Stimulated activated naive CD8-positive, alpha-beta T cell treated with anti-CD3 and anti-CD28 coated beads, Interleukin-15, amount 100 ng/mL, for 72 hours (primary cell): ENCODE measurements around the gene ASAP2.

Experiments used
- ATAC-seq: fragments of 150-1000 bp; cut with Tn5 transposase; 2 replicates; pipeline ENCODE4 v1.10.0; 2021; ENCODE audit warnings: mild to moderate bottlenecking, moderate library complexity
- DNase-seq, 2 donors: peaks; one replicate each; pipeline ENCODE4 v3.0.0; 2021 to 2022
- H3K27ac Mint-ChIP-seq, 2 donors: one replicate each; pipeline ENCODE4 v1.8.0; 2022; ENCODE audit warnings: mild to moderate bottlenecking in 2 of 2, mixed read lengths in 2 of 2, moderate library complexity in 2 of 2
- H3K27me3 Mint-ChIP-seq: one replicate; pipeline ENCODE4 v1.8.0; 2022; ENCODE audit warnings: mixed read lengths
- H3K4me1 Mint-ChIP-seq: one replicate; pipeline ENCODE4 v1.8.0; 2022; ENCODE audit warnings: mild to moderate bottlenecking, mixed read lengths
- H3K4me3 Mint-ChIP-seq, 2 donors: one replicate each; pipeline ENCODE4 v1.8.0; 2022; ENCODE audit warnings: mild to moderate bottlenecking in 2 of 2, mixed read lengths in 2 of 2, moderate library complexity in 1 of 2
- H3K9me3 Mint-ChIP-seq, 2 donors: one replicate each; pipeline ENCODE4 v1.8.0; 2022; ENCODE audit warnings: mixed read lengths in 2 of 2

The ASAP2 gene

GRCh38 chr2:9377461-9378097 is 171.0 kb downstream of the ASAP2 start:
- Mint-ChIP-seq H3K27ac (peak overlapping the region in 1 of 2 donors; percentile 69), H3K4me1 (no peaks in the 10 kb centered on the region), H3K9me3 (no peaks in the 10 kb centered on the region), H3K4me3 (no peak overlapping the region), H3K27me3 (no peaks in the 10 kb centered on the region)
- DNase-seq (no peak), ATAC-seq (no peak)

DNA sequence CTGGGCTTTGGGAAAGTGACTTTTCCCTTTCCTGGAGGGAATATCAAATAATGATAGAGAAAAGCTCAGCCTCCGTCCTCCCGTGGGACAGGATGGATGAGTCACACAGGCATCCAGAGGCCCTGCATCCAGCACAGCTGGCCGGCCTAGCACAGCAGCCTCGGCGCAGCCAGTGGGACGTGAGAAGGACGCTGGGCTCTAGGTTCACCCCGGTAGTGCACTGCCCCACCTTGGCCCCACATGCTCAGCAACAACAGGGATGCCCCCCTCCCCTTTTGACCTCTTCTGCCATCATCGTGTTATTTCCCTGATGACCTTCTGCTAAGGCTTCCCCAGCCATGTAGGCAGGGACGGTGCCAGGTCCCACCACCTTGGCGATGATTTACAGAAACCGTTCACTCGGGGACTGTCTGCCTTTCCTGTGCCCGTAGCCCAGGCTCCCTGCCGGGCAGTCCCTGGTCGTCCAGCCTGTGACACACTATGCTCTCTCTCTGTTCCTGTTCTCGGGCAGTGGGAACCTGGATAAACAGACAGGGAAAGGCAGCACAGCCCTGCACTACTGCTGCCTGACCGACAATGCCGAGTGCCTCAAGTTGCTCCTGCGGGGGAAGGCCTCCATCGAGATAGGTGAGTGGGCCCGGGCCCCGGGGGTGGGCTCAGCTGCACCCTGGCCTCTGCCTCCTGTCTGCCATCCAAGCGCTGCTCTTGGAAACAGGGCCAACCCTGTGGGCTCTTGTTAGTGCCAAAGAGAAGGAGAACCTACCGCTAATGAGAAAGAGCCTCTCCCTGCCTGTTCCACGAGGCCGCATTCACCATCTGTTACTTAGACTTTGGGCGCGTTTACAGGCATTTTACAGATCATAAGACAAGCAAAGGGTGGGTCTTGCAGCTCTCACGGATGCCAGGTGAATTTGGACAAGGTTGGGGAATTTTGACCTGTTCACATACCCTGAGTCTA is 172.1 kb downstream of the ASAP2 start:
- Mint-ChIP-seq H3K9me3 (no peaks in the 10 kb centered on the region), H3K27me3 (no peaks in the 10 kb centered on the region), H3K4me1 (no peaks in the 10 kb centered on the region), H3K27ac (peak overlapping the region in 1 of 2 donors; percentile 19), H3K4me3 (no peak overlapping the region)
- ATAC-seq (no peak), DNase-seq (no peak)

DNA sequence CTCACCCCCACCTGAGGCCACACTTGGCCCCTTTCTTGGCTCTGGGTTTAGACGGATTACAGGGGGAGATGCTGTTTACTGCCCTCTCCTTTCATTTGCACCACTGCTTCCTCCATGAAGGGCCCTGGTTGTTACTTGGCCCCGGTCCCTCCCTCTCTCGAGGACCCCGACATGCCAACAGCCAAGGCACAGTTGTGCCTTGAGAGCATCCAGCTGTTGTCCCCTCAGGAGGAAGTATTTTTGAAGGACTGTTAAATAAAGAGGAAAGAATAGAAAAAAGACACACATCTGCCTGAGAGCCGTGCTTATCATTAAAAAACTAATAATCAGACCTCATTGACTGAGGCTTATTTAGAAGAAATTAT is 172.8 kb downstream of the ASAP2 start:
- H3K27me3 Mint-ChIP-seq: no peaks in the 10 kb centered on the region
- H3K27ac Mint-ChIP-seq: no peak overlapping the region
- ATAC-seq (no peak), DNase-seq (no peak)
- no peaks in the 10 kb centered on the region for H3K4me1 Mint-ChIP-seq
- H3K4me3 Mint-ChIP-seq: no peak overlapping the region
- H3K9me3 Mint-ChIP-seq: no peaks in the 10 kb centered on the region

GRCh38 chr2:9380702-9381628 is 174.4 kb downstream of the ASAP2 start:
- Mint-ChIP-seq H3K4me1 (no peaks in the 10 kb centered on the region), H3K27me3 (no peaks in the 10 kb centered on the region), H3K4me3 (no peak overlapping the region), H3K9me3 (no peaks in the 10 kb centered on the region), H3K27ac (no peak overlapping the region)
- DNase-seq: no peak
- no peak for ATAC-seq

- ATAC-seq (no peak), DNase-seq (no peak)
- H3K4me3 Mint-ChIP-seq: no peak overlapping the region
- no peaks in the 10 kb centered on the region for H3K4me1 Mint-ChIP-seq
- H3K9me3 Mint-ChIP-seq: no peaks in the 10 kb centered on the region
- no peaks in the 10 kb centered on the region for H3K27me3 Mint-ChIP-seq
- H3K27ac Mint-ChIP-seq: no peak overlapping the region
Observed at GRCh38 chr2:9382604-9383235, 176.1 kb downstream of the ASAP2 start.

DNA sequence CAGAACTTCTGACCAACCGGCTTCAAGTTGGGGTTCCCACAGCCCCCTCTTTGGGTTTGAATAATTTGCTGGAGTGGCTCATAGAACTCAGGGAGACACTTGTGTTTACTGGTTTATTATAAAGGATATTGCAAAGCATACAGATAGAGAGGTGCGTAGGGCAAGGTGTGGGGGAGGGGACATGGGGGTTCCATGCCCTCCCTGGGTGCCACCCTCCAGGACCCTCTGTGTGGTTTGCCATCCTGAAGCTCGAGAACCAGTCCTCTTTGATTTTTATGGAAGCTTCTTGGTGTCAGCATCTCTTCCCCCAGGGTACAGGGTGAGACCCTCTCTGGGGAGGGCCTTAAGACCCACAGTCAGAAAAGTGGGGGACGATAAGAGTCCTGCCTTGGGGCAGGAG is 177.9 kb downstream of the ASAP2 start:
- ATAC-seq: no peak
- H3K4me1 Mint-ChIP-seq: no peaks in the 10 kb centered on the region
- no peaks in the 10 kb centered on the region for H3K27me3 Mint-ChIP-seq
- H3K27ac Mint-ChIP-seq: no peak overlapping the region
- DNase-seq: no peak
- H3K9me3 Mint-ChIP-seq: no peaks in the 10 kb centered on the region
- H3K4me3 Mint-ChIP-seq: no peak overlapping the region

DNA sequence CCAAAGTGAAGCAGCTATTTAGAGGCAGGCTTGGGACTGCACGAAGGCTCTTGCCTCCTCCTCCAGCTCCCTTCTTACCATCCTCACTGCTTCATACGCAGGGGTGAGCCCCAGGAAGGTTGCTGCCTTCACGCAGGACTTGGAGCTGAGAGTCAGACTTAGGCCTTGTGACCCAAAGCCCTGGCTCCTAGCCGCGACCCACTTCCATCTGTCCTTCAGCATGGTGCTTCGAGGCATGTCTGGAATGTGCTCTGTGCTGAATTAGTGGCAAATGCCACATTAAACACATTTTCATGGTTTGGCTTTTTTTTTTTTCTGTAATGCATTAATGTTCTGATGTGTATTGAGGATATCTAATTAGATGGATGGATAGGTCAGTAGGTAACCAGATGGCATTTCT is 179.2 kb downstream of the ASAP2 start:
- Mint-ChIP-seq H3K9me3 (no peaks in the 10 kb centered on the region), H3K27ac (no peak overlapping the region), H3K4me3 (no peak overlapping the region), H3K4me1 (no peaks in the 10 kb centered on the region), H3K27me3 (no peaks in the 10 kb centered on the region)
- no peak for DNase-seq
- ATAC-seq: no peak

DNA sequence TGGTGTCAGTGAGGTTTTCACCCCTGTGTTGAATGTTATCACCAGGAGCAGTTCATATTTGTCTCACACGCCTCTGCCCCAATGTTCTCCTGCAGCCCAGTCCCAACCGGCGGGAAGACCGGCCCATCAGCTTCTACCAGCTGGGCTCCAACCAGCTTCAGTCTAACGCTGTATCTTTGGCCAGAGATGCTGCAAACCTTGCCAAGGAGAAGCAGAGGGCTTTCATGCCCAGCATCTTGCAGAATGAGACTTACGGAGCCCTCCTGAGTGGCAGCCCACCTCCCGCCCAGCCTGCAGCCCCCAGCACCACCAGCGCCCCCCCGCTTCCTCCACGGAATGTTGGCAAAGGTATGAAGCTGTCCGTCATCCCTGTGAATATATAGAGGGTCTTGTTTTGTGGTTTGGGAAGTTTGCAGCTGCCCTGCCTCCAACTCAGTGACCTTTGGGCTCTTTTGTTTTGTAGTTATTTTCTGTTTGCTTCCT is 181.6 kb downstream of the ASAP2 start:
- Mint-ChIP-seq H3K9me3 (no peaks in the 10 kb centered on the region), H3K4me1 (no peaks in the 10 kb centered on the region), H3K27me3 (no peaks in the 10 kb centered on the region), H3K4me3 (no peak overlapping the region), H3K27ac (no peak overlapping the region)
- no peak for DNase-seq
- no peak for ATAC-seq

DNA sequence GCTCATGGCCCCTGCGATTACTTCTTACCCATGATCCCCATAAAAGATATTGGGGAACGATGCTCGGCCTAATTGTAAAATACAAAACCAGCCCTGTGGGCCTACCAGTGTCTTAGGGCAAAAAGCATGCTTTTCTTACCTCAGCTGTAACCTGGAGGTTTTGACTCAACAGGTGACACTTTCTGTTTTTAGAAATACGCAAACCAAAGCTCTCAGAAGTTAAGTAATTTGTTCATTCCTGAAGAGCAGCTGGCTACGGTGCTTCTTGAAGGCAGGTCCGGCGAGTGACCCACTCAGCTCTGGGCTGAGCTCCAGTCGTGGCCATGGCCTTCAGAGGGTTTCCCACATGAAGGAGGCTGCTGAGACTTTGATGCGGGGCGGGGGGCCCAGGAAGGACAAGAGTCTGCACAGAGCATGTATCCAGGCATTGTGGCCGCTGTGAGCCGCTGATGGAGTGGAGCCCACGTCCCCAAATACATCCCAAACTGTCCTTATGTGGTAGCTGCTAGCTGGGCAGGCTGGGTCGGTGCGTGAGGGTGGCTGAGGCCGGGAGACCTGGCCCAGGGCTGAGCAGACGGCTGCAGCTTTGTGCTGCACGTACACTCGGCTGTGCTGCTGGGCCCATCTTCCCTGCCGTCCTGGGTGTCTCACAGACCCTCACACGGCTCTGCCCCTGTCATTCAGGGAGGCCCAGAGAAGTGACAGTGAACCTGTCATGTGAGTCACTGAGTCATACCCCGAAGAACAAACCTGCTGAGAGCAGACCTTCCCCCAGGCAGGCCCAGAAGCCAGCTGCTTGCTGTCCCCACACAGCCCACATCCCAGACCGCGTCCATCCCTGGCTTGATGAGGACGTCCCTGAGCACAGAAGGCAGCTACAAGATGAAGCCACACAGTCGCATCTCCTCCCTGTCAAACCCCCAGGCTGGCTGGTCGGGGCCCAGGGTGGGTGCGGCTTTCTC is 182.6 kb downstream of the ASAP2 start:
- H3K9me3 Mint-ChIP-seq: no peaks in the 10 kb centered on the region
- ATAC-seq (no peak), DNase-seq (no peak)
- no peaks in the 10 kb centered on the region for H3K4me1 Mint-ChIP-seq
- no peak overlapping the region for H3K4me3 Mint-ChIP-seq
- peak overlapping the region in 1 of 2 donors; percentile 64 for H3K27ac Mint-ChIP-seq
- H3K27me3 Mint-ChIP-seq: no peaks in the 10 kb centered on the region

DNA sequence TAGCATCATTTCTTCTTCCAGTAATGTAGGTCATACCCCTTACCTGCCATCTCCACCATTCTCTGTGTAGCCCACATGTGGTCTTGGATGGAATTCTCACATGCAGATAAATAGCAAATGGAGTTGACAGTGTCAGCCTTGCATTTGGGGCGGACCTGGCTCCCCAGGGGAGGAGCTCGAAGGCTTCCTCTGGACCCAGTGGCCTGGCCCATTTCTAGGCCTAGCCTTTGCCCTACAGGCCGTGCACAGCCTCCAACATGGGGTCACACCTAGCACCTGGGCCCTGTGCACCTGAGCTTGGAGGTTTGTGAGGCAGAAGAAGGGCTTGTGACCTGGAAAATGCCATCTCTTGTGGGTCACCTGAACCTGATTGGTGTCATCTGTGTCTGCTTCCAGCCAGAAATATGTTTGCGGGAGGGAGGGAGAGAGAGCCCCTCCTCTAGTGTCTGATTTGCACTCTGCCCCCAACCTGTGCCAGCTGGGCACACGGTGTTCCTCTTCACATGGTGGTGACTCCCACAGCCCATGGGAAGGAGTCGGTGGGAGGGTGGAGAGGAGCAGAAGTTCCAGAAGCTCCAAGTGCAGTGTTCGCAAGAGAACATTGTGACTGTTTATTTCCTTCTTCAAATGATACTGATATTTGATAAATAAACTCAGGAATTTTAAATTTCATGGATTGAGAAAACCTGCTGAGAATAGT is 183.7 kb downstream of the ASAP2 start:
- H3K4me3 Mint-ChIP-seq: no peak overlapping the region
- H3K9me3 Mint-ChIP-seq: no peaks in the 10 kb centered on the region
- no peak for DNase-seq
- H3K27ac Mint-ChIP-seq: peak overlapping the region in 1 of 2 donors; percentile 28
- ATAC-seq: no peak
- H3K4me1 Mint-ChIP-seq: no peaks in the 10 kb centered on the region
- no peaks in the 10 kb centered on the region for H3K27me3 Mint-ChIP-seq

- ATAC-seq: no peak
- Mint-ChIP-seq H3K27ac (no peak overlapping the region), H3K27me3 (no peaks in the 10 kb centered on the region), H3K9me3 (no peaks in the 10 kb centered on the region), H3K4me1 (no peaks in the 10 kb centered on the region), H3K4me3 (no peak overlapping the region)
- no peak for DNase-seq
Observed at GRCh38 chr2:9390991-9391390, 184.4 kb downstream of the ASAP2 start.

GRCh38 chr2:9391961-9392720 is 185.5 kb downstream of the ASAP2 start:
- no peaks in the 10 kb centered on the region for H3K4me1 Mint-ChIP-seq
- no peak for ATAC-seq
- DNase-seq: no peak
- H3K27ac Mint-ChIP-seq: no peak overlapping the region
- H3K4me3 Mint-ChIP-seq: no peak overlapping the region
- no peaks in the 10 kb centered on the region for H3K27me3 Mint-ChIP-seq
- no peaks in the 10 kb centered on the region for H3K9me3 Mint-ChIP-seq
